ENCODE data around the gene RET.
A peak's percentile ranks its signal among the peaks of the same experiment; 100 is the strongest.

RET gene

DNA sequence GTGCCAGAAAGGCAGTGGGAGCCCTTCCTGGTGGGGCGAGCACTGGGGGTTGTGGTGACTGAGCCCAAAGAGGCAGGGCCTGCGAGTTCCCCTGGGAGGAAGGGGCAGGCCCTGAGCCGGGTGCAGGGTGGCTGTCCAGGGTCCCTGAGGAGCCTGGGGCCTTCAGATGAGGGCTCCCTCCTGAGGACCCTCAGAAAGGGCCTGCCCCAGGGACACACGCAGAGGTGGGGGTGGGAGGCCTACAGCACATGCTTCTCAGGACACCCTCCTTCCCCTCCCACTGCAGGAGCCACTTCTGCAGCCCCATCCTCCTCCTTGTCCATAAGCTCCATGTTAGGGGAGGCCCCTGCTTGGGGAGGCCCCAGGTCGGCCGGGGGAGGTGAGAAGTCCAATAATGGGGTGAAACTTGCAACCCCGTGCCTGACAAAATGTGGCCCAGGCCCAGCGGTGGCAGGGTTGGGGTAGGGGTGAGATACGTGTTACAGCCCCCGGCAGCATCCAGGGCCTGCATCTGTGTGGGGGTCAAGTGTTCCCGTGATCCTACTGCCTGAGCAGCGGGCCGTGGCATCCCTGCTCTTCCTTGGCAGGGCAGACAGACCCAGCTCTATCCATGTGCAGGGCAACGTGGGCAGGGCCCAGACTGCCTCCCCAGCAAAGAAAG lies 31.8 kb upstream of the RET start:
- DNase-seq: peak; percentile 10

DNA sequence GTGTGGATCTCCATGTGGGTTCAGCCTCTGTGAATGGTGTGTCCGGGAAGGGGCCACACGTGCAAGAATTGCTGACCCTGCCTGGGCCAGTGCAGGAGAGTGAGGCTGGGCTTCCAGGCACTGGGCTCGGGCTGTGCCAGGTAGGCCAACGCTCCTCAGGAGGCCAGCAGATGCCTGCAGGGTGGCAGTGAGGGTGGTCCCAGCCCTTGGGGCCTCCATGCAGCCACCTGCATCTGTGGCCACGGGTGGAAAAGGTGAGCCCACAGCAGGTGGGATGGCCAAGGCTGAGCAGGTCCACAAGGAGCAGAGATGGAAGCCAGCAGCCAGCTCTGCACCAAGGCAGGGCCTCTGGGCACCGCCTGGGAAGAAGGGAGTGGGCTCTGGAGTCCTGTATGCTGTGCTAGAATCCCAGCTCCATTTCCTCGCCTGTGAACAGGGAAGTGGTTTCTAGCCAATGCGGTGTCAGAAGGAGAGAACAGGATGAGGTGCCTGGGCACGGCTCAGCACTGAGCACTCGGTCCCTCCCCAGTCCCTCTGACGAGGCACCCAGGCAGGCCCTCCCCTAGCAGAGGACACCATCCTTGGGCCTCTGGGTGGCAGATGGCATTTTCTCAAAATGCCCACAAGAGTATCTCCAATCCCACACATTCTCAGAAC lies 31.1 kb upstream of the RET start:
- peak; percentile 2 for DNase-seq

DNA sequence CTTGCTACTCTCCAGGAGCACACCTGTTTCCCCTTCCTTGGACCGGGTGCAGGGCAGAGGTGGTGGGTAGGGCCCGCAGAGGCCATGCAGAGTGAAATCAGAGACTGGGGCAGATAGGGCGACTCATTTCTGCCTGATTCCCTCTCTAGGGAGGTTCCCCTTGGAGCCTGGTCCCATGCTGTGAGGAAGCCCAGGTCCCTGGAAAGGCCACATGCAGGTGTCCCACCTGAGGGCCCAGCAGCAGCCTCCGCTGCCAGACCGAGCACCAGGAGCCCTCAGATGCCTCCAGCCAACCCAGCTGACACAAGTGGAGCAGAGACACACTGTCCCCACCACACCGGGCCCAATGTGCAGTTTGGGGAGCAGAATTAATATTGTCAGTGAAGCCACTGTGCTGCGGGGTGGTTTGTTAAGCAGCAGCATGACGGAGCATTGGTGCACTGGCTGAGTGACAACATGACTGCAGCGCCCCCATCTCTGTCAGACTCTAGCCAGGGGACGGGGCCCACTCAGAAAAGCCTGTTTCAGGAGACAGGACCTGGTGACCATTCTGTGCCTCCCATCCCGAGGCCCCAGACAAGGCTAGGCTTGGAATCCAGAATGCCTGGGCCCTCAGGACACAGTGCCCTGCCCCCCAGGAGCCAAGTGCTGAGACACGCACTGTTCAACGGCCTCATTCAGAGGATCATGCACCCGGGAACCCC lies 30.4 kb upstream of the RET start:
- peak; percentile 12 for DNase-seq

DNA sequence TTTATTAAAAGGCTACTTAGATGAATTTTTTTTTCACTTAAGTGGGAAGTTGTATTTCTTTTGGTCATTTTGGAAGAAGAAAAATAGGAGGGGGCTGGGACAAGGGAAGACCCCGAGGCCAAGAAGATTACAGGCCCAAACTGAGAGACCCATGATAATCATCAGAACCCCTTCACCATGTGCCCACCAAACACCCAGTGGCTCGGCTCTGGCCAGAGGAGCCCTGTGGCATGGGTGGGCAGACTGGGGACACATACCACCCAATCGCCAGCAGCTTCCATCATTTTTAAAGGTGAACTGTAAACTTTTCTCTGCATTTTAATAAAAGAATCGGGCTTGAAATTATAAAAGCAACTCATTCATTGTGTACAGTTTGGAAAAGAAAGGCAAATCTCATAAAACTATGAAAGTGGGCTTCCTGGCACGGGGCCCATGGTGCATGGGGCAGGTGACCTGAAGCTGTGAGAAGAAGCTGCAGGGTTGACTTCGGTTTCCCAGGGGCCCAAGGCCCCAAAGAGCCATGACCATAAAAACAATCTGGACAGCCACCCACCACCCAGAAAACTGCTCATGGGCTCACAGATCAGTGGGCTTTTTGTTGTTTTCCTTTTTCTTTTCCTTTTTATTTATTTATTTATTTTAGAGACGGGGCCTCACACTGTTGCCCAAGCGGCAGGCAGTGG lies 29.4 kb upstream of the RET start:
- DNase-seq: no peak

DNA sequence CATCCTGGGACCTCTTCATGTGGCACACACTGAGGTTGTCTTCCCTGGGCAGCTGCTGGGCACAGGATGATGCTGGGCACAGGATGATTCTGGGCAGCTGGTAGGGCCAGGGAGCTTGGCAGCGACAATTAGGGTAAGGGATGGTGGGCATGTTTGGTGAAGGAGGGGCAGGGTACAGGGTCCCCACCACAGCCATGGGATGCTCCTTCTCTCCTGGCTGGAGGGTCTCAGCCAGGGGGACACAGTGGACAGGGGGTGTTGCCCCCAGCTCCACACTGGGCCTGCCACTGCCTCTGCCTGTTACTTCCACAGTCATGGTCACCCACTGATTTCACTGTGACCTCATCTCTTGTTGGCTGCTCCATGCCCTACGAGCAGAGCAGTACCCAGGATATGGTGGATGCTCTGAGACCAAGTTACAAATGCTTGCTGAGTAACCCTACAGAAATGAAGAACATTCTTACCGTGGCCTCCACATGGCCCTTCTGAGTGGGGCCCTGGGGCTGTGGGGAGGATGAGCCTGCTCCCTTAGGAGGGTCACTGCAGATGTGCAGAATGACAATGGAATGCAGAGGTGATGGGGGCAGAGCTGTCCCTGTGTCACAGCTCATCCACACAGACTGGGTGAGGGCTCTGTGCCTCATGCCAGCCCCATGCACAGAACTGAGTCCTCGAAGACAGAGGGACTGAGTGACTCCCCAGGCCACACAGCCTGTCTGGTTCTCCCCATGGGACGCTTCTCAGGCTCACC lies 28.4 kb upstream of the RET start:
- no peak for DNase-seq

DNA sequence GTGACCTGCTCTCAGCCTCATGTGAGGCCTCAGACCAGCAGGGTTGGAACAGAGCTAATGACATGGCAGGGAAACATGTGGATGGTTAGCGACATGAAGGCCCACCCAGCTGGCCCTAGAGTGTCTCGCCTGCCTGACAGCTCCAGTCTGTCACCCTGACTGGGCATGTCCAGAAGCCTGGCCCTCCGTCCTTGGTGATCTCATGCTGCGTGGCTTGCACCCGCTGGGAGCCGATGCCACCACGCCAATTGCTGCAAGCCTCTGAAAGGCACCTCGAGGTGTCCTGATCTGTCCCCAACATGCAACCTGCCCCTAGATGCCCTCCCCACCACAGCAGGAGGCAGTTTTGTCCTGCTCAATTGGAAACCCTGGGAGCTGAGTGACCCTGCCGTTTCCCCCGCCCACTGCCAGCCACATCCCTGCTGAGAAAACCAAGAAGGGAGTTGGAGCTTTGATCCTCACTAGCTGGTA lies 27.8 kb upstream of the RET start:
- peak; percentile 4 for DNase-seq

DNA sequence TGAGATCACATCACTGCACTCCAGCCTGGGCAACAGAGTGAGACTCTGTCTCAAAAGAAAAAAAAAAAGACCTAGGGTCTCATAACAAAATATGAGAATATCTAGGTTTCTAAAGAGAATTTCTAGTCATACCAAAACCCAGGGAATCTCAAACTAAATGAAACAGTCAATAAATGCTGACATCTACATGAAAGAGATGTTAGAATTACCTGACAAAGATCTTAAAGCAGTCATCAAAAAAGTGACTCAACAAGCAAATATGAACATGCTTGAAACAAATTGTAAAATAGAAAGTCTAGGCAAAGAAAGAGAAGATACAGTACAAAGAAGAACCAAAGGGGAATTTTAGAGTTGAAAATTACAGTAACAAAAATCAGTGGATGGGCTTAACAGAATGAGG lies 26.9 kb upstream of the RET start:
- no peak for DNase-seq

DNA sequence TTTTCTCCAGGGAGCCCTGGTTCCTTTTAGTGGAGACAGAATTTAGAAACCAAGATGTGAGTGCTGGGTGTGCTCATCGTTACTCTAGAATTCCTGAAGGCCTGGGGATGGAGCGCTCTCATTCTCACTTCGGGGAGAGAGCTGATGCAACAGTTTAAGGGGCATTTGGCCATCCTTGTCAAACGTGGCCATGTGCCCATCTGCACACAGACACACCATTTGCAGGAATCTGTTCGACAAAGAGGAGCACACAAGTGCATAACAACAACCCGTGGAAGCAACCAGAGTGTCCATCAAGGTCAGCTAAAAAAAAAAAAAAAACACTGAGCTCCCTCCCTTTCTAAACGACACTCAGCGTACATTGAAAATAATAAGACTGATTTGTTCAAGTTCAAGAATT lies 23.0 kb upstream of the RET start:
- no peak for DNase-seq

DNA sequence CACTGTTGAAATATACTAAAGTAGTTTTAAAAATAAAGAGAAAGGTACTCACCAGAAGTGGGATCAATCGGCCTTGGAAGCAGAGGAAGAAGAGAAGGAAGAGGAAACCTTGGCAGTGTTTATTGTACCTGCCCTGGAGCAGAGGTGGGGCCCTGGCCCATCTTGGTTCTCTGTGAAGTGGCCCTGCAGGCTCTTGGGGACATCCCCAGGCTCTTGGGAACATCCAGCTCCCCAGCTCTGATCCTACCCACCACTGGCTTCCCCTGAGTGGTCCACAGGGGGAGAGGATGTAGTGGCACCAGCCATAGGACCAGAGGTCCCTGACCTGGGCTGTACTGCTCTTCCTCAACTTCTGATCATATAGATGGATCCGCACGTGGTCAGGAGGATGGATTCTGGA lies 22.3 kb upstream of the RET start:
- DNase-seq: no peak

DNA sequence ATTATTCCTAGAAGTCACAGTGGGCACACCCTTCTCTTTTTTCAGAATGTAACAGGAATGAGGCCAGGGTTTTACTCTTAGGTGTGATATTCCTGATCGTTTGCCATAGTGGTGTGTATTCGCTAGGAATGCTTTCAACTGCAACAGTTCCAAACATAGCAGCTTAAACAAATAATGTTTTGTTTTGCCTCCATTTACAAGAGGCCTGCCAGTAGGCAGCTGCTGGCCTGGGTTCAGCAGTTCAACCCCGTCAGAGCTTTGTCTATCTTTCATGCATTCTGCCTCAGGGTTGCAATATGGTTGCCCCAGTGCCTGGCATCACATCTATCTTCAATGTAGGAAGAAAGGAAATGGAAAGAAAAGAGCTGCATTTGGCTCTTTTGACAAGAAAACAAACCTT lies 21.7 kb upstream of the RET start:
- DNase-seq: no peak

DNA sequence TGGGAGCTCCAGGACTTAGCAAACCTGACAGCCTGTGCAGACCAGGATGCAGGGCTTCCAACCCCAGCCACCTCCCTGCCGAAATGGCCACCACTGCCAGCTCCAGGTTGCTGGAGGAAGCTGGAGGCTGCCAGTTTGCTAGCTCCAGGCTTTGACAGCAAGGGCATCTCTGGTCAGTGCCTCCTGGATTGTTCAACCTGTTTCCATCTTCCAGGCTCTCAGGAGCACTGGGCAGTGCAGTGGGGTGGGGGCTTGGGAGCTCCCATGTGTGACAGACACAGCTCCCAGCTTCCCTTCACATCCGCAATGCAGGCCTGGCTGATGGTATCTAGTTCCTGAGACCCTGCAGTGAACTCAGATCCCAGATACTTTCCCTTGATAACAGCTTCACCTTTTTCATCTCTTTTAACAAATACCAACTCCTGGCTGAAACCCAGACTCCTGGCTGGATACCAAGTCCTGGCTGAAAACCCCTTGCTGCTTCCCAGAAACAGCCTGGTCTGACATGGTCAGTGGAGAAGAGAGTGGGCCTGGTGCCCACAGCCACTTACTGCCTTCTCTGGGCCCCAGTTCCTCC lies 20.8 kb upstream of the RET start:
- DNase-seq: no peak

DNA sequence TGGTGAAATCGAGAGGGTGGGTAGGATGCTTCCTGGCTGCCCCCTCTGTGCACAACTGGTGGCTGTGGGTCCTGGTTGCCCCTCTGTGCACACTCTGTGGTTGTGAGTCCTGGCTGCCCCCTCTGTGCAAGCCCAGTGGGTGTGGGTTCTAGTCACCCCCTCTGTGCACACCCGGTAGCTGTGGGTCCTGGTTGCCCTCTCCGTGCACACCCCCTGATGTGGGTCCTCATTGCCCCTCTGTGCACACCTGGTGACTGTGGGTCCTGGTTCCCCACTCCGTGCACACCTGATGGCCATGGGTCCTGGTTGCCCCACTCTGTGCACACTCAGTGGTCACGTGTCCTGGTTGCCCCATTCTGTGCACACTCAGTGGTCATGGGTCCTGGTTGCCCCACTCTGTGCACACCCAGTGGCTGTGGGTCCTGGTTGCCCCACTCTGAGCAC lies 20.3 kb upstream of the RET start:
- peak; percentile 8 for DNase-seq

DNA sequence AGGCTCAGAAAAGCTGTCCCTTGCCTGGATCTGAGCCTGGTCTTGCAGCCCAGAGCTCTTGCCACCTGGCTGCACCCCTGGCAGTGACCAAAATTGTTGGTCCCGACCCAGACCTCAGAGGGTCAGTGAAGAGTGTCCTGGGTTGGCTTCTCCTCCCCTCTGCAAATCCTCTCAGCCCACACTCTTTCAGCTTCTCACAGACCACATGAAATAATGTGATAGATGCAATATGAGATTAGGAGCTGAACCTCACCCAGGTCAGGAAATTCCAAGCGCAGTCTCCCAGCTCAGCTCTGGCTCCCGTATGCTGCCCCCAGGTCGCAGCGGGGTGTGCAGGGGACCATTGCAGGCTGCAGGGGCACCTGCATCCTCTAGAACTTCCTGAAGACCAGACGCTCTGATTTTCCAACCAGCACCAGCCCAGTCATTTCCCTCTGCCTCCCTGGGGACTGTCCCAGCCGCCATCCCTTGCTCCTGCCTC lies 19.6 kb upstream of the RET start:
- DNase-seq: peak; percentile 10

DNA sequence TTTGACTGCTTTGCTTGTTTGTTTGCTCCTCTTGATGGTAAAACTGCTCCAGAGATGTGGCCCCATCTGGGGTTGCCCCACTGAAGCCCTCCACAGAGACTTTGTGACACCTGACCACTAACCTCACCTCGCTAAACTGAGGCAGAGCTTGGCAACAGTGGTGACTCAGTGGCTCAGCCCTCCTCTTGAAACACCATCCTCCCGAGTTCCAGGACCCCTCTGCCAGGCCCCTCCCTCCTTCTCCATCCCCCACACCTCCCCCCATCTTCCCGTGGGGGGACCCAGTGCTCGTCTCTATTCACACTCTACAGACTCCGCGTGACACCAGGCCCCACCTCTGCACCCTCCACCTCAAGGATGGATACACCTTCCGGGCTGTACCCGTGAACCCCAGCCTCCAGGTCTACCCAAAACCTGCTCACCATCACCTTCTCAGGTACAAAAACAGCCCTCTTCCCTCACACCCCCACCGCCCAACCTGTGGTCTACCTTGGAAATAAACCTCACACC lies 19.0 kb upstream of the RET start:
- DNase-seq: no peak

DNA sequence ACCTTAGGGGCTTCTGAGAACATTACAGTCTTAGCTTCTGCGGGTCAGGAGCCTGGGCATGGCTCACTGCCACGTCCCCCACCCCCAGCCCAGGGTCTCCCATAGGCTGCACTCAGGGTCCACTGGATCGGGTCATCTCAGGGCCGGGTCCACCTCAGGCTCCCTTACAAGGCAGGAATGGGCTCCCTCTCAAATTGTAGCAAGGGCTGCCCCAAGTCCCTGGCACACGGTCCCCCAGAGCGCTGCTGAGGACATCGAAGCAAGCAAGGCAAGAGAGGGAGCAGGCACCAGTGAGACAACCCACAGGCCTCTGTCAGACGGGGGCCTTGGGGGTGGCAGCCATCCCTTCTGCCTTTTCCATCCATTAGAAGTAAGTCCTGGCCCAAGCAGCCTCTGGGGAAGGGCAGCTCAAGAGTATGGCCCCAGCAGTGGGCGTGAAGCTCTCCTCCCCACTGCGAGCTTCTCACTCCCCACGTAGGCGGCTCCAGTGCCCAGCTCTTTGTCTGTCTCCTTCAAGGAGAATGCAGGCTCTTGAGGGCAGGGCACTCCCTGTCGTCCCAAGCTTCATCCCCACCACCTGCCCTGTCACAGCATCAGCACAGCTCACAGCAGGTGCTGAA lies 18.0 kb upstream of the RET start:
- DNase-seq: no peak

DNA sequence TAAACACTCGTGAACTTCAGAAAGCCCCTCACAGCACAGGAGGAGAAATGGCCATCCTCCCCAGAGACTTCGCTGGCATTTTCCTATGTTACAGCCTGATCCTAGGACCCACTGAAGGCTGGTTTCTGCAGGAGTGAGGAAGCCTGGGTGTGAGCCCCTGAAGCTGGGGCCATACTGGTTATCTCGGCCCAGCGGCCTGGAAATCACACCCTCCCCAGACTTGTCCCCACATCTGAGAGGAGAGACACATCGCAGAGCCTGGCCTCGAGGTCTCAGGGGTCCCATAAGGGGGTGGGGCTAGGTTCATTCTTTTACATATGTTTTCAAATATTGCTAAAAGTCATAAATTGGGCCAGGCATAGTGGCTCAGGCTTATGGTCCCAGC lies 17.5 kb upstream of the RET start:
- DNase-seq: no peak

DNA sequence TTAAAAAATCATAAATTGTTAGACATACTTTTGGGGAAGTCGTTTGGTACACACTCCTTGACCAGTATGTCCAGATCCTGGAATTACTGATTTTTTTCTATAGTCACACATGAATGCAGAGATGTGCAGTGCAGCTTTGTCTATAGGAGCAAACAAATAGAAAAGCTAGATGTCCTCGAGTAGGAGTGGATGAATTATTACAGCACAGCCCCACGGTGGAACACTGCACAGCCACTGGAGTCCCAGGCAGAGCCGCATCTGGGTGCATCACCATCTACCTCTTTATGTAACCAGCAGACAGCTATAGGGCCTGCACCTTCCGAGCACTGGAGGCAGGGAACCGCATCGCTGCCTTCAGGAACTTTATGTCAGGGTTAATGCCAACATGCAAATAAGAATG lies 17.0 kb upstream of the RET start:
- DNase-seq: no peak

DNA sequence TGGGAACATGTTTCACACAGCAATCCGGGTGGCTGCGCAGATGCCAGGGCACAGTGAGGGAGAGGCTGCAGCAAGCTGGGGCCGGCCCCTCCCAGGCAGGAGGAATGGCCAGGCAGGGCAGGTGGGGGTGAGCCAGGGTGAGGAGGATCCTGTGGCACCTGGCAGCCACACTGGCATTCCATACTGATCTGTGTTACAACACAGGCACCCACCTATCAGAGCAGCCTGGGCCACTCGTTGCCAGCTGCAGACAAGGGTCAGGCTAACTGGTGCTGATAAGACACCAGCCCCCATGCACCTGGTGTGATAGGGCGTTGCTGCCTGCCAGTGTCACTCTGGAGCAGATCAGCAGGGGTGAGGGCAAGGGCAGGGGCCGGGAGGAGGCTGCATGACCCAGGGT lies 16.6 kb upstream of the RET start:
- no peak for DNase-seq

DNA sequence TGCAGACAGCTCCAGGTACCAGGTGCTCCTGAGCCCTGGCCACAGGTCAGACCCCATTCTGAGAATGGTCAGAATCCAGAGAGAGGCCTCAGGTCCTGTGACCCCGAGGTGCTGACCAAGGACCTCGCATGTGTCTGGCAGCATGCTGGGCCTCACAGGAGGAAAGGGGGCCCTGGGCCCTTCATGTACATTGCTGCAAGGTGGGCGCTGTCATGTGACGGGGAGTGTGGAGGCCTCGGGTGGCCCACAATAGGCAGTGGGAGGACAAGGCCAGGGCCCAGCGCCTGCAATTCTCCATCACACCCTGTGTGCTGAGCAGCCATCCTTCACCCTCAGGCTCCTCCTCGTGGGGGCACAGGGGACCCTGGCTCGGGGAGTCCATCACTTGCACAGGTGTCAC lies 15.5 kb upstream of the RET start:
- DNase-seq: no peak

DNA sequence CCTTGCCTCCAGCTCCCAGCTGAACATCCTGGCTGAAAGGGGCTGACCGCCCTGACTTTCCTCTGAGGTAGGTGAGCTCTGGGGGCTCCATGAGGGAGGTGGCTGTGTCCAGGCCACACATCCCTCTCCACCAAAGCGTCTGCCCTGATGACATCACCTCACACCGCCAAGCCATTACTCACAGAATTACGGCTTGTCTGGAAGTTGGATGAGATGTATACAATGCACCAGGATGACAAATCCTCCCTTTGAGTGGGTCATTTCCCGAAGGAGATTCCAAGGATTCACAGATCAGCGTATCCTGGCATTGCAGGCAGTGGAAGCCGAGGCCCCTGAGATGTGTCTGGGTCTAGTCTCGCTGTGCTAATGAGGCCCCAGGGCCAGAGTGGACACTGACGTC lies 15.1 kb upstream of the RET start:
- DNase-seq: no peak

DNA sequence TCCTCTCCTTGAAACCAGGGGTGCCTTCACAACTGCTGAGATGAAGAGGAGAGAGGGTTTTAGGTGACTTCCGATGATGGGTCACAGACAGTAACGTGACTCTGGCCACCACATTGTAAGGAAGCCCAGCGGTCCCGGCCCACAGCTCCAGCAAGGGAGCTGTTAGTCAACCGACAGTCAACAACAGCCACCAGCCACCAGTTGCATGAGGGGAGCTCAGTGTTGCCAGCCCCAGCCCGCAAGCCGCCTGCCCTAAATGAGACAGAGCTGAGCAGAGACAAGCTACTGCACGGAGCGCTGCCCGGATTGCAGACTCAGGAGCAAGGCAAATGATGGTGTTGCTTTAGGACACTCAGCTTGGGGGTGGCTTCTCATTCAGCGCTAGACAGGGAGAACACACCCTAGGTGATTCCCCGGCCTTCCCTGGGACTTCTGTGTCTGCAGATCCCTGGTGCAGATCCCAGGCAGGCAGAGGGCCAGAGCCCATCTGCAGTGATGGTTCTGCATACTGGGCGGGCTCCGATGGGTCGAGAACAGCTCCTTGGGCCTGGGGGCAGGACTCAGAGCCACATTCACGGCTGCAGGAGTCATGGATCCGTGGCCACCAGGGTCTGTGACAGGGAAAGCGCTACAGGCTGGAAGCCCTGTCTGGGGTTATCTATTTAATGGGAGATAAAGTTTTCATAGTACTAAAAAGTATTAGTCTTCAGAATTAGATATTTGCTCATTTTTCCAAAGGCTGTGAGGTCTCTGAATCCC lies 14.3 kb upstream of the RET start:
- DNase-seq: no peak
